Activated T-cell treated with anti-CD3 and anti-CD28 coated beads, Interleukin-2, amount 50 U/mL, for 4 hours (primary cell): Measurements from ENCODE around the gene KIFAP3. TPM values are rescaled to one million over a fixed set of nuclear protein-coding genes. Genes with fewer than 3 reads are reported as not detected.
"Not testable (repeated sequence)": the region's sequence is repeated elsewhere in the genome, so short reads cannot be mapped to it uniquely, and the experiment has no call there.

Experiments
- ATAC-seq, 2 donors: fragments of 200-7000 bp; cut with Tn5 transposase; one replicate each; pipeline ENCODE4 v1.10.0; 2021
- DNase-seq: peaks from one replicate; pipeline ENCODE4 v3.0.0-alpha.2; 2020
- H3K27me3 Mint-ChIP-seq: one replicate; pipeline ENCODE4 v1.8.0; 2021; ENCODE audit warnings: low read depth, mixed read lengths
- H3K36me3 Mint-ChIP-seq: one replicate; pipeline ENCODE4 v1.8.0; 2022; ENCODE audit warnings: mixed read lengths; ENCODE audit not compliant: insufficient read depth
- H3K4me1 Mint-ChIP-seq: one replicate; pipeline ENCODE4 v1.8.0; 2021; ENCODE audit warnings: low read depth, mixed read lengths
- H3K4me3 Mint-ChIP-seq: one replicate; pipeline ENCODE4 v1.8.0; 2021; ENCODE audit warnings: mild to moderate bottlenecking, moderate library complexity, mixed read lengths
- H3K9me3 Mint-ChIP-seq: one replicate; pipeline ENCODE4 v1.8.0; 2021; ENCODE audit warnings: mixed read lengths
- total RNA-seq, 3 donors: library from RNA; stranded (reverse); gene quantifications; one replicate each; pipeline ENCODE4 v1.2.1, GENCODE V29; 2021

The KIFAP3 gene
- total RNA-seq, 3 donors from 2014 or later = 8.4 to 10.1 (median 9.1) TPM

- Mint-ChIP-seq H3K4me3 (no peak overlapping the region), H3K9me3 (no peaks in the 10 kb centered on the region), H3K27me3 (no peaks in the 10 kb centered on the region), H3K4me1 (no peaks in the 10 kb centered on the region), H3K36me3 (no peaks in the 10 kb centered on the region)
- no peak for ATAC-seq
- no peak for DNase-seq
Observed at GRCh38 chr1:169933984-169934725, 140.3 kb downstream of the KIFAP3 start.

GRCh38 chr1:169931795-169932231 is 142.7 kb downstream of the KIFAP3 start:
- ATAC-seq = no peak
- DNase-seq = no peak
- no peaks in the 10 kb centered on the region for H3K27me3 Mint-ChIP-seq
- no peak overlapping the region for H3K4me3 Mint-ChIP-seq
- no peaks in the 10 kb centered on the region for H3K9me3 Mint-ChIP-seq
- H3K4me1 Mint-ChIP-seq = peaks cover 2% of the 10 kb centered on the region
- no peaks in the 10 kb centered on the region for H3K36me3 Mint-ChIP-seq

GRCh38 chr1:169929210-169929526 is 145.3 kb downstream of the KIFAP3 start:
- ATAC-seq (no peak), DNase-seq (no peak)
- Mint-ChIP-seq H3K27me3 (no peaks in the 10 kb centered on the region), H3K4me1 (peaks cover 7% of the 10 kb centered on the region), H3K9me3 (no peaks in the 10 kb centered on the region), H3K36me3 (no peaks in the 10 kb centered on the region), H3K4me3 (no peak overlapping the region)

GRCh38 chr1:169928438-169929209 is 145.9 kb downstream of the KIFAP3 start:
- Mint-ChIP-seq H3K4me1 (peaks cover 7% of the 10 kb centered on the region), H3K4me3 (no peak overlapping the region), H3K36me3 (no peaks in the 10 kb centered on the region), H3K9me3 (no peaks in the 10 kb centered on the region), H3K27me3 (no peaks in the 10 kb centered on the region)
- ATAC-seq (peak in 1 of 2 donors; percentile 56), DNase-seq (no peak)

GRCh38 chr1:169925505-169926482 is 148.7 kb downstream of the KIFAP3 start:
- DNase-seq = no peak
- ATAC-seq = peak in 1 of 2 donors; percentile 58

GRCh38 chr1:169924829-169925228 is 149.7 kb downstream of the KIFAP3 start:
- Mint-ChIP-seq H3K27me3 (no peaks in the 10 kb centered on the region), H3K4me3 (no peak overlapping the region), H3K4me1 (peaks cover 7% of the 10 kb centered on the region), H3K9me3 (no peaks in the 10 kb centered on the region), H3K36me3 (peaks cover 10% of the 10 kb centered on the region)
- no peak for ATAC-seq
- DNase-seq = no peak

More at GRCh38 chr1:169925505-169926482, 148.7 kb downstream of the KIFAP3 start:
- no peak overlapping the region for H3K4me3 Mint-ChIP-seq
- H3K9me3 Mint-ChIP-seq = no peaks in the 10 kb centered on the region
- peaks cover 9% of the 10 kb centered on the region for H3K36me3 Mint-ChIP-seq
- H3K4me1 Mint-ChIP-seq = peaks cover 7% of the 10 kb centered on the region
- no peaks in the 10 kb centered on the region for H3K27me3 Mint-ChIP-seq

- no peaks in the 10 kb centered on the region for H3K9me3 Mint-ChIP-seq
- H3K36me3 Mint-ChIP-seq = peaks cover 10% of the 10 kb centered on the region
- DNase-seq (no peak), ATAC-seq (no peak)
- H3K4me1 Mint-ChIP-seq = peaks cover 7% of the 10 kb centered on the region
- no peaks in the 10 kb centered on the region for H3K27me3 Mint-ChIP-seq
- no peak overlapping the region for H3K4me3 Mint-ChIP-seq
Observed at GRCh38 chr1:169924063-169924462, 150.4 kb downstream of the KIFAP3 start.

GRCh38 chr1:169921080-169921479 is 153.4 kb downstream of the KIFAP3 start:
- Mint-ChIP-seq H3K27me3 (no peaks in the 10 kb centered on the region), H3K4me3 (no peak overlapping the region), H3K9me3 (no peaks in the 10 kb centered on the region), H3K4me1 (peaks cover 2% of the 10 kb centered on the region), H3K36me3 (peaks cover 19% of the 10 kb centered on the region)
- DNase-seq = no peak
- ATAC-seq = no peak

GRCh38 chr1:169918927-169919326 is 155.6 kb downstream of the KIFAP3 start:
- peaks cover 26% of the 10 kb centered on the region for H3K36me3 Mint-ChIP-seq
- DNase-seq (no peak), ATAC-seq (no peak)
- H3K4me3 Mint-ChIP-seq = no peak overlapping the region
- H3K9me3 Mint-ChIP-seq = no peaks in the 10 kb centered on the region
- peaks cover 8% of the 10 kb centered on the region for H3K4me1 Mint-ChIP-seq
- H3K27me3 Mint-ChIP-seq = no peaks in the 10 kb centered on the region

- peaks cover 25% of the 10 kb centered on the region for H3K36me3 Mint-ChIP-seq
- not testable (repeated sequence) for DNase-seq, ATAC-seq, H3K4me1 Mint-ChIP-seq, H3K27me3 Mint-ChIP-seq, H3K9me3 Mint-ChIP-seq, H3K4me3 Mint-ChIP-seq
Observed at GRCh38 chr1:169918220-169918619, 156.3 kb downstream of the KIFAP3 start.

- Mint-ChIP-seq H3K4me3 (no peak overlapping the region), H3K4me1 (peaks cover 8% of the 10 kb centered on the region), H3K27me3 (no peaks in the 10 kb centered on the region), H3K36me3 (peaks cover 16% of the 10 kb centered on the region), H3K9me3 (no peaks in the 10 kb centered on the region)
- ATAC-seq (no peak), DNase-seq (no peak)
Observed at GRCh38 chr1:169915150-169915549, 159.3 kb downstream of the KIFAP3 start.

- H3K9me3 Mint-ChIP-seq = no peaks in the 10 kb centered on the region
- DNase-seq (no peak), ATAC-seq (peak in 1 of 2 donors; percentile 61)
- no peak overlapping the region for H3K4me3 Mint-ChIP-seq
- peaks cover 16% of the 10 kb centered on the region for H3K36me3 Mint-ChIP-seq
- no peaks in the 10 kb centered on the region for H3K27me3 Mint-ChIP-seq
- peaks cover 8% of the 10 kb centered on the region for H3K4me1 Mint-ChIP-seq
Observed at GRCh38 chr1:169914531-169914930, 160.0 kb downstream of the KIFAP3 start.

GRCh38 chr1:169909499-169909898 is 165.0 kb downstream of the KIFAP3 start:
- Mint-ChIP-seq H3K9me3 (peaks cover 3% of the 10 kb centered on the region), H3K36me3 (peaks cover 4% of the 10 kb centered on the region), H3K4me3 (no peak overlapping the region), H3K27me3 (no peaks in the 10 kb centered on the region), H3K4me1 (peaks cover 15% of the 10 kb centered on the region)
- ATAC-seq (no peak), DNase-seq (no peak)

- Mint-ChIP-seq H3K4me3 (no peak overlapping the region), H3K9me3 (peaks cover 3% of the 10 kb centered on the region)
Observed at GRCh38 chr1:169906938-169907337, 167.6 kb downstream of the KIFAP3 start.

More at GRCh38 chr1:169906938-169907337, 167.6 kb downstream of the KIFAP3 start:
- Mint-ChIP-seq H3K36me3 (no peaks in the 10 kb centered on the region), H3K27me3 (peaks cover 4% of the 10 kb centered on the region), H3K4me1 (peaks cover 25% of the 10 kb centered on the region)
- ATAC-seq = no peak
- DNase-seq = no peak
